LNCAP (cell line): ENCODE results near the gene SNRNP40.

Experiments used
- TF ChIP-seq, protein P1 (sequence below): fragments of 450-650 bp; IDR thresholded peaks from 2 replicates; pipeline ENCODE4 v1.5.1; 2017; ENCODE audit warnings: mild to moderate bottlenecking

SNRNP40 gene

DNA sequence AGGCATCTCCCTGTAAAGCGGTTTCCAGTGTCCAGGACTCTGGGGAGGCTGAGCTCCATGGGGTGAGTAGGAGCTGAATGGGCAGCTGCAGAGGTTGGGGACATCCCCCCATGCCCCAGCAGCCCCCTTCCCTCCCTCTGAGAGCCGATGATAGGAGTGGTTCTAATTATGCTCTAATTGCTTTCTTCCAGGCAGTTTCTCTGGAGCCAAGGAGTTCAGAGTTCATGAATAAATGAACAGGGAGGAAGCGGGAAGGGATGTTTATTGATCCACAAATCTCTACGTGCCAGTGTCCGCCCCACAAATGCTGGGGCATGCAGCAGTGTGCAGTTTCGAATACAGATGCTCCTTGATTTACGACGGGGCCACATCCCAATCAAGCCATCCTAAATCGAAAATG, 72.5 kb downstream of the SNRNP40 start:
- TF ChIP-seq, protein P1, sequence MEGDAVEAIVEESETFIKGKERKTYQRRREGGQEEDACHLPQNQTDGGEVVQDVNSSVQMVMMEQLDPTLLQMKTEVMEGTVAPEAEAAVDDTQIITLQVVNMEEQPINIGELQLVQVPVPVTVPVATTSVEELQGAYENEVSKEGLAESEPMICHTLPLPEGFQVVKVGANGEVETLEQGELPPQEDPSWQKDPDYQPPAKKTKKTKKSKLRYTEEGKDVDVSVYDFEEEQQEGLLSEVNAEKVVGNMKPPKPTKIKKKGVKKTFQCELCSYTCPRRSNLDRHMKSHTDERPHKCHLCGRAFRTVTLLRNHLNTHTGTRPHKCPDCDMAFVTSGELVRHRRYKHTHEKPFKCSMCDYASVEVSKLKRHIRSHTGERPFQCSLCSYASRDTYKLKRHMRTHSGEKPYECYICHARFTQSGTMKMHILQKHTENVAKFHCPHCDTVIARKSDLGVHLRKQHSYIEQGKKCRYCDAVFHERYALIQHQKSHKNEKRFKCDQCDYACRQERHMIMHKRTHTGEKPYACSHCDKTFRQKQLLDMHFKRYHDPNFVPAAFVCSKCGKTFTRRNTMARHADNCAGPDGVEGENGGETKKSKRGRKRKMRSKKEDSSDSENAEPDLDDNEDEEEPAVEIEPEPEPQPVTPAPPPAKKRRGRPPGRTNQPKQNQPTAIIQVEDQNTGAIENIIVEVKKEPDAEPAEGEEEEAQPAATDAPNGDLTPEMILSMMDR = no peak

DNA sequence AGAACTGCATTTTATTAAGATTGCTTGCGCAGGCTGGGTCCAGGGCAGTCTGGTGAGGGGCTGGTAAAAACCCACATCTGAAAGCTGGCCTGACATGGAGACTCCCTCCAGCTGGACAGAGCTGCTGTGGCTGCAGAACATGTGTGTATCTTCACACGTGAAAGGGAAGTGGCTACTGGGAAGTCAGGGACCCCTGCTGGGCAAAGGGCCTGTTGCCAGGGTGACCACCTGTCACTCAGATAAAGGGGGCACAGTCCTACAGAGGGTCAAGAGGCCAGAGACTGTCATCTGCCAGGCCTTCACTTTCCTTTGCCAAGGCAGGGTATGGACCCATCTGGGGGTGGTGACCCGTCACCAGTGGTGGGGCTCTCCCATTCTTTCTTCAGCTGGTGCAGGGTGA, 74.4 kb downstream of the SNRNP40 start:
- TF ChIP-seq, protein P1 = no peak

DNA sequence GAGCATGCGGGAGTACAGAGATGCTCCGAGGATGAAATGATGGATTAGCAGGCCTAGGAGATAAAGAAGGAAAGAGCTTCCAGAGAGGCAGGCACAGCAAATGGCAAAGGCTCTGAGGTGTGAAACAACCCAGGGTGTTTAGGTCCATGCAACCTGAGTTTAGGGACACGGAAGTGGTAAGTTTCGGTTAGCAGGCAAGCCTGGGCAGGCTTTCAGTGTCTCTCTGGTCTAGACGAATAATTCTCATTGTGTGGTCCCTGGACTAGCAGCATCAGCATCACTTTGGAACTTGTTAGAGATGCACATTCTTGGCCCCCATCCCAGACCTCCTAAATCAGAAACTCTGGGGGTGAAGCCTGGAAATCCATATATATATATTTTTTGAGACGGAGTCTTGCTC, 75.5 kb downstream of the SNRNP40 start:
- TF ChIP-seq, protein P1 = no peak

DNA sequence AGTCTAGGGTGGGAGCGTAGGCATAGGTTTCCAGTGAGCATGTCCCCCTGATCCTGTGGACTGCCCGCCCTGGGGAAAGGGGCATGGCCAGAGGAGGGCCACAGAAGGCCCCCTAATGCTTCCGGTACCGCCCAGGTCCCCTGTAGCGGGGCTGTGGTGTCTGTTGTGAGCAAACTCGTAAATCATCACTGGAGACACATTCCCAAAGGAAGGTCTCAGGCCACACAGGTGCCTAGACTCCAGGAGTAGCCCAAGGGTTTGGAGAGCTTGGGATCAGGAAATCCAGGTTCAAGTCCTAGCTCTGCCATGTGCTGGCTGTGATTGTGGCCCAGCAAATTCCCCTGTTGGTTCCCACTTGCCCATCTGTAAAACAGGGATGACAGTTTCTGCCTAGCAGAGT, 77.1 kb downstream of the SNRNP40 start:
- TF ChIP-seq, protein P1 = no peak

DNA sequence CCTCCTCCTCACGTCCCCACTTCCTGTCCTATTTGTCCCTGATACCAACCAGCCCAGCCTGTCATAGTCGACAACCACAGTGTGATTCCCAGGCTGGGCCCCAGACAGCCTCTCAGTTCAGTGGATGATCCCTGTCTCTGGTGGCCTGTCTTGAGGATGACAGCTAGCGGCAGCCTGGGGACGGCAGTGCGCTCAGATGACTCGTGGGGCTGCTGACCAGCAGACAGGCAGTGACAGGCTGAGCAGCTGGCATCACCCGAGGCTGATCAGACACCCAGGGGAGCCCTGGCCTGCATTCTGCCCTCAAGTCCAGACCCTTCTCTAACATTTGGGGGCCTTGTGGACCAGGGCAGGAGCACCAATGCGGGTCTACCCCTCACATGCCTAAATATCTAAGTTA, 77.9 kb downstream of the SNRNP40 start:
- TF ChIP-seq, protein P1 = no peak

DNA sequence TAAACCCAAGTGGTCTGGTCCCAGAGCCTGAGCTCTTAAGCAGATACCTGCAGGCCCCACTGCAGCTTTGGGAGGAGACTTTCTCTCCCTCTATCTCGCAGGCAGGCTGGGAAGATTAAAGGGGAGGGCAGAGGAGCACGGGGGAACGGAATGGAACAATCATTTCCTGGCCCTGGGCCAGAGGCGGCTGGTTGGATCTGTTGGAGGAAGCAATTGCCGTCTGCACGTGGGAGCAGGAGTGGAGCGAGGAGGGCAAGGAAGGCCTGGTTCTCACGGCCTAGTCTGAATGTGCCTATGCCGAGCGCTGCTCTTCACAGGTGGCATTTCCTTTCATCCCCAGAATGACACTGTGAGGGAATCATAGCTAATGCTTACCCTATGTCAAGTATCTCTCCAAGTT, 80.6 kb downstream of the SNRNP40 start:
- TF ChIP-seq, protein P1 = no peak

DNA sequence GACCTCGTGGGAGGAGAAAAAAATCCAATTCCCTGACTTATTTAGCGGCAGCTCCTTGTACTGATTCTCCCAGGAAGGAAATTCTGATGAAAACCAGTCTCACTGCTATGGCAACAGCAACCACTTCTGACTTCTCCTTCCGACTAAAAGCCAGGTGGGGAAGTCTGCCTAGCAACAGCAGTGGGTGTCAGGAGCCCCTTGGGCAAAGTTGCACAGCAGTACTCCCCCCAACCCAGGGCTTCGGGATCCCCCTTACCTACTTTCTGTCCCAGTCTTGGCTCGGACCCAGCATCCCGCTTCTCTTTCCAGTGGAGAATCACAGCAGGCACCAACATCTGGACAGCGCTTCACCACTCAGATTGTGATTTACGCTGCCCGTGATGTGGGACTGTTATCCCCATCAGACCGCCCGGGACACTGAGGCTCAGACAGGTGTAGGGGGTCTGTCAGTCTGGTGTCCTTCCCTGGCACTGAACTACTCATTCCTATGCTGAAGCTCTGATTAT, 81.5 kb downstream of the SNRNP40 start:
- TF ChIP-seq, protein P1 = no peak
